ENCODE measurements around the gene NCOA7. TPM values are rescaled to one million over a fixed set of nuclear protein-coding genes. Genes with fewer than 3 reads are reported as not detected.

Gene NCOA7
- total and polyA plus RNA-seq, 3 donors from 2014 or later, result 7.5 to 26.7 (median 18.9) TPM

DNA sequence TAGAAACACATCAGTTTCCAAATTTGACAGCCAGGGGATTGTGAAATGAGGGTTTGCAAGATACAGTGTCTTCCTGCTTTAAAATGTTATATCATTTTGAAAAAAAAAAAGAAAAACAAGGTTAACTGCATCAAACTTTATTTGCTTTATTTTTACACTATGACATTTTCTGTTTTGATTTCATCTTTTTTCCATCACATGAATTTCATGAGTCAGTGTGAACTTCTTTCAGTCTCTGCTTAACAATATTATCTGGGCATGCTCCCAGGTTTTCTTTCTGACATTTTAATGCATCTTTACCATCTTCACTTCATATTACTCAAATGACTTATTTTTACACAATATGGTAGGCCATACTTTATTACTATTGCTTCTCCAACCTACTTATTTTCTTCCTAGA lies 1.9 kb downstream of the NCOA7 start:
- Histone ChIP-seq H3K36me3 (ENCODE audit: low read depth, missing control alignments) (no peaks in the 10 kb centered on the region), H3K4me3 (no peak overlapping the region), H3K4me1 (peaks cover 18% of the 10 kb centered on the region), H3K27me3 (no peaks in the 10 kb centered on the region), H3K27ac (peak overlapping the region in 1 of 2 donors; percentile 98), H3K9me3 (no peaks in the 10 kb centered on the region)
- intact Hi-C loops (cut with DNase I; ENCODE audit: low total_unique reads), result loop anchor here (5.0 kb wide), 1 partner anchor 165 kb away; the partner anchor contains the start of gene HINT3
- DNase-seq, result no peak
- TF ChIP-seq, protein P1, sequence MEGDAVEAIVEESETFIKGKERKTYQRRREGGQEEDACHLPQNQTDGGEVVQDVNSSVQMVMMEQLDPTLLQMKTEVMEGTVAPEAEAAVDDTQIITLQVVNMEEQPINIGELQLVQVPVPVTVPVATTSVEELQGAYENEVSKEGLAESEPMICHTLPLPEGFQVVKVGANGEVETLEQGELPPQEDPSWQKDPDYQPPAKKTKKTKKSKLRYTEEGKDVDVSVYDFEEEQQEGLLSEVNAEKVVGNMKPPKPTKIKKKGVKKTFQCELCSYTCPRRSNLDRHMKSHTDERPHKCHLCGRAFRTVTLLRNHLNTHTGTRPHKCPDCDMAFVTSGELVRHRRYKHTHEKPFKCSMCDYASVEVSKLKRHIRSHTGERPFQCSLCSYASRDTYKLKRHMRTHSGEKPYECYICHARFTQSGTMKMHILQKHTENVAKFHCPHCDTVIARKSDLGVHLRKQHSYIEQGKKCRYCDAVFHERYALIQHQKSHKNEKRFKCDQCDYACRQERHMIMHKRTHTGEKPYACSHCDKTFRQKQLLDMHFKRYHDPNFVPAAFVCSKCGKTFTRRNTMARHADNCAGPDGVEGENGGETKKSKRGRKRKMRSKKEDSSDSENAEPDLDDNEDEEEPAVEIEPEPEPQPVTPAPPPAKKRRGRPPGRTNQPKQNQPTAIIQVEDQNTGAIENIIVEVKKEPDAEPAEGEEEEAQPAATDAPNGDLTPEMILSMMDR (IDR thresholded peaks at IDR 0.05), result no peak
- no peak for TF ChIP-seq POLR2A (IDR thresholded peaks at IDR 0.05)

DNA sequence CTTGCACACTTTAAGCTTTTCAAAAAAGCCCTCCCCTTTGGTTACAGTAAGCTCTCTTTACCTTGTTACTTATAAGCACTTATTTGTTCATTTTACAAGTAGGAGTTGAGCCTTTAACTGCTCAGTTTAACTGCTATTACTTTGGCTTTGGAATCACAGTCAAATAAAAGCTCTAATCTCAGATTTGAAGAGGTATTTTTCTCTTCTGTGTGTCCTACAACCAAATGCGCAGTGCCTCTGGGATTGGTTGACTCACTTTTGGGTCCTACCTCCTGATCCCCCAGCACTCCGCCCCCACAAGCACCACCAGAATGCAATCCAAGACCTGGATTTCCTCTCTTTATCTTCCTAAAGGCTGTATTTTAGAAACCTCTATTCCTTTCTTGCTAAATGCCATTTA lies 2.5 kb downstream of the NCOA7 start:
- Histone ChIP-seq H3K27me3 (no peaks in the 10 kb centered on the region), H3K27ac (peak overlapping the region in 1 of 2 donors; percentile 41), H3K9me3 (no peaks in the 10 kb centered on the region), H3K36me3 (ENCODE audit: low read depth, missing control alignments) (no peaks in the 10 kb centered on the region), H3K4me1 (peaks cover 15% of the 10 kb centered on the region), H3K4me3 (no peak overlapping the region)
- no peak for DNase-seq
- no peak for TF ChIP-seq POLR2A (IDR thresholded peaks at IDR 0.05)
- TF ChIP-seq, protein P1 (IDR thresholded peaks at IDR 0.05), result no peak
- WGBS, 2 donors, result 76 to 80% methylated on average over 2 of the region's 2 CpGs
- intact Hi-C loops (cut with DNase I; ENCODE audit: low total_unique reads), result loop anchor here (5.0 kb wide), 1 partner anchor 164 kb away; the partner anchor contains the start of gene HINT3

DNA sequence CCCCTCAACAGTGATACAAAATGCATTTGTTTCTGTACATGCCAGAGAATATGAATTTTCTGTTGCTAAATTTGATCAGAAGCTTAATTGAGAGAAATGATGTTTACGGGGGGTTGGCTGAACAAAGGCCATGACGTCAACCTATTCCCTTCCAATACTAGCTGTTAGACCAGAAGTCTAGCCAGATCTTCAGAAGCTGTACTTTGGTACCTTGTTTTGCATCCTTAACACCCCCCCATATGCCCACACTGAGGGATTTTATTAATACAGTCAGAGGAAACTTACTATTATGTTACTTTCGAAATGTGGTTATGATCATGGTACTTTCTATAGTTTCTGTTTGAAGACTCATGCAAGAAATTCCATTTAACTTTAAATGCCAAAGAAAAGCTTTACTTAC lies 3.1 kb downstream of the NCOA7 start:
- Histone ChIP-seq H3K27me3 (no peaks in the 10 kb centered on the region), H3K36me3 (ENCODE audit: low read depth, missing control alignments) (no peaks in the 10 kb centered on the region), H3K9me3 (no peaks in the 10 kb centered on the region), H3K4me1 (peaks cover 13% of the 10 kb centered on the region), H3K27ac (peak overlapping the region in 1 of 2 donors; percentile 41), H3K4me3 (no peak overlapping the region)
- intact Hi-C loops (cut with DNase I; ENCODE audit: low total_unique reads), result loop anchor here (5.0 kb wide), 1 partner anchor 163 kb away; the partner anchor contains the start of gene HINT3
- TF ChIP-seq, protein P1 (IDR thresholded peaks at IDR 0.05), result no peak
- TF ChIP-seq POLR2A (IDR thresholded peaks at IDR 0.05), result no peak
- no peak for DNase-seq
- WGBS, 2 donors, result 65 to 67% methylated on average over 3 of the region's 3 CpGs

DNA sequence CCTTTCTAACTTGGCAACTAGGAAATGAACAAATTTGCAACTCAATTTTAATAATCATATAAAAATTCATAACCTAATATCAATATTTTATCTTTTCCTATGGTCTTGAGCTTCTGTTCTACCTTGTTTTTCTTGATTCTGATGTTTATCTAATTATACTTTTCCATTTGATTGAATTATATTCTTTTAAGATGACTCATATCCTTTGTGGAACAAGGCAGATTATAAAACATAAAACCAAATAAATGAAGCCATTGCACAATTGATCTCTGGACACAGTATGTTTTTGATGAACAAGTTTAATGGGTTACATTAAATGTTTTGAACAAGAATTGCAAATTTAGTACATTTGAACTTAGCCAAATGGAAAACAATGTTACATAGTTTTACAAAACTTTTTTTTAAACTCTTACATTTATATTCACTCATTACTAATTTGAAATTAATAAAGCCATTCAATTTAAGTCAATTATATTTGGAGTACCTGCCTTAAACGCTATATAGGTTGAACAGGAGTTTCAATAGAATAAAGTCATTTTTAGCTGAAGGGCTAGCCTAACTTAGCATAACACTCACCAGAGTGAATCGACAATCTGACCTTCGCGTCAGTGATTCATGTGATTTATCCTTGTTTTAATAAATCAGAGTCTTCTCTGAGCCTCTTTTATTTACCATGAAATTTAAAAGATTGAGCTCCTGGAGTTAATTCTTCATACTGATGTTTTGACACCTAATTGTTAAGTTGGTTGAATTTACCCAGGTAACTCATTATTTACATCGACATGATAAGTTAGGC lies 3.8 kb downstream of the NCOA7 start:
- Histone ChIP-seq H3K27me3 (no peaks in the 10 kb centered on the region), H3K27ac (no peak overlapping the region), H3K36me3 (ENCODE audit: low read depth, missing control alignments) (no peaks in the 10 kb centered on the region), H3K4me3 (no peak overlapping the region), H3K4me1 (peaks cover 6% of the 10 kb centered on the region), H3K9me3 (no peaks in the 10 kb centered on the region)
- TF ChIP-seq, protein P1 (IDR thresholded peaks at IDR 0.05), result no peak
- TF ChIP-seq POLR2A (IDR thresholded peaks at IDR 0.05), result no peak
- DNase-seq, result no peak
- 88 to 91% methylated on average over 5 of the region's 5 CpGs for WGBS, 2 donors
- intact Hi-C loops (cut with DNase I; ENCODE audit: low total_unique reads), result loop anchor here (5.0 kb wide), 1 partner anchor 163 kb away; the partner anchor contains the start of gene HINT3

Measured in testis (tissue), 3 donors.